Stimulated activated CD4-positive, alpha-beta T cell treated with anti-CD3 and anti-CD28 coated beads, Interleukin-1b, Interleukin-23, amount 100 ng/mL, for 4 hours (primary cell): Measurements from ENCODE around the gene PNLDC1.
"Not testable (repeated sequence)": the region's sequence is repeated elsewhere in the genome, so short reads cannot be mapped to it uniquely, and the experiment has no call there.

ENCODE experiments used
- DNase-seq, 2 donors: peaks; one replicate each; pipeline ENCODE4 v3.0.0-alpha.2; 2020; ENCODE audit warnings: low read depth in 2 of 2

Gene PNLDC1

DNA sequence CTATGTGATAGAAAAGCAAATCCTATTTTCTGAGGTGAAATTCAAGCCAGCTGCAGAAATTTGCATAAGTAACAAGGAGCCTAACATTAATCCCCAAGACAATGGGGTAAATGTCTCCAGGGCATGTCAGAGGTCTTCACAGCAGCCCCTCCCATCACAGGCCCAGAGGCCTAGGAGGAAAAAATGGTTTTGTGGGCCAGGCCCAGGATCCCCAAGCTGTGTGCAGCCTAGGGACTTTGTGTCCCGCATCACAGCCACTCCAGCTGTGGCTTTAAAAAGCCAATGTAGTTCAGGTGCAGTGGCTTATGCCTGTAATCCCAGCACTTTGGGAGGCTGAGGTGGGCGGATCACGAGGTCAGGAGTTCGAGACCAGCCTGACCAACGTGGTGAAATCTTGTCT is 48.5 kb downstream of the PNLDC1 start:
- DNase-seq, result not testable (repeated sequence)

DNA sequence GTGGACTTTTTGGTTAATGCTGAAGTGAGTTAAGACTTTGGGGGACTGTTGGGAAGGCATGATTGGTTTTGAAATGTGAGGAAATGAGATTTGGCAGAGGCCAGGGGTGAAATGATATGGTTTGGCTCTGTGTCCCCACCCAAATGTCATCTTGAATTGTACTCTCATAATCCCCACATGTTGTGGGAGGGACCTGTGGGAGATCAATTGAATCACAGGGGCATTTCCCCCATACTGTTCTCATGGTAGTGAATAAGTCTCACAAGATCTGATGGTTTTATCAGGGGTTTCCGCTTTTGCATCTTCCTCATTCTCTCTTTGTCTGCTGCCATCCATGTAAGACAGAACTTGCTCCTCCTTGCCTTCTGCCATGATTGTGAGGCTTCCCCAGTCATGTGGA is 49.8 kb downstream of the PNLDC1 start:
- not testable (repeated sequence) for DNase-seq

DNA sequence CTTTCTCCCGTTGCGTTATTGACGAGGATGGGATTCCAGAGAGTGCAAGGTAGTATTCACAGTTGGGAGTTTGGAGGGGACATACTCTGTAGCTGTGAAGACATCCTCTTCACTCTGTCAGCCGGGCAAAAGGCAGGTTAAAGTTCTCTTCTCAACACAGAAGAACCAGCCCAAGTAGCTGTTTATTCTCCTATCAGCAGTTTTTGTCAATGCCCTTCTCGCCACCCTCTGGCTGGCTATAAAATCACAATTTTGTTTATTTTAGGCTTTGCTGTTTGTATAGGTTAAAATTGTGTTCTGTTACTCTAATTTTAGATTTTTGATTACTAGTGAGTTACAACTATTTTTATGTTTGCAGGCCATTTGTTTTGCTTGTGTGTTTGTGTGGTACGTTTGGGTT is 52.8 kb downstream of the PNLDC1 start:
- DNase-seq, result no peak

DNA sequence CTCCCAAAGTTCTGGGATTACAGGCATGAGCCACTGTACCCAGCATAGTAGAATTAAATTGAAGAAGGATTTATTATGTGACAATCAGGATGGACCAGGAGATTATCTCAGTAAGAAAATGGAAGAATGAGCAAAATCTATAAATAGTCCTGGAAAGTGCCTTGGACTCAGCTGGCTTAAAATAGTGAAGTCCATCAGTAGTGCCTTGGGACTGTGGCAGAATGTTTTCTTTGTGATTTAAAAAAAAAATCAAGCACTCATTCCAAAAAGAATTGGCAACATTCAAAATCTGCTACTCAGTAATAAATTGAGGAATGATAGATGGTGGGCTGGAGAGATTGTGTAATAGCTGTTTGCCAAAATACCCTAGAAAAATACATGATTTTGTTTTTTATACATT is 53.7 kb downstream of the PNLDC1 start:
- DNase-seq, result no peak

DNA sequence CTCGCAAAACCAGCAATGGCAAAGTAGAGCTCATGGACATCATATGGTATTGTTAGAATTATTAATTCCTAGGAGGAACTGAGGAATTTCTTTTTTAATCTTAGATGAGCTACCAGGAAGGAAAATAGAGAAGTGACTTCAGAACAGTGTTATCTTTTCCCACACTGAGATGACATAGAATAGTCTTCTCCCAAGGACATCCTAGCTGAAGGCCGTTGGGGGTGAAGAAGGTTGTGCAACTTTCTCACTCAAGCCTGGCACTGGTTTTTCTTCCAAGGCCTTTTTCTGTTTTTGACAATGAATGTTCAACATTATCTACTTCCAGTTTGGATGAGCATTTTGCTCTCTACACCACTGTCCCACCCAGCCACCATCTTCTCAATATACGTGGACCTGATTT is 54.9 kb downstream of the PNLDC1 start:
- no peak for DNase-seq

DNA sequence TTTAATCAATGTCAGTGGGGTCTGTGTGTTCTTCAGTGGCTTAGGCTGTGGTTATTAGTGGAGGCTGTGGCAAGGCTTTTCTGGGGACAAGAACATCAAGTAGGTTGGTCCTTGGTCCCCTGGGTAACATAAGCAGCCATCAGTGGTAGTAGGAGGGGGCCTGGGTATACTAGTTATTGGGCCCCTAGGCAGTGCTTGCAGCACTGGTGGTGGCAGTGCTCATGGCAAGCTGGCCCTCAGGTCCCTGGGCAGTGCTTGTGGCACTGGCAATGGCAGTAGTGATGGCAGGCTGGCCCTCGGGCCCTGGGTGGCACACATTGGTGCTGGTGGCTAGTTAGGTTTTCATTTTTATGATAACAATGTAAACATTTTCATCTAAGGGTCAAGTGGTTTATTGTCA is 58.2 kb downstream of the PNLDC1 start:
- no peak for DNase-seq

DNA sequence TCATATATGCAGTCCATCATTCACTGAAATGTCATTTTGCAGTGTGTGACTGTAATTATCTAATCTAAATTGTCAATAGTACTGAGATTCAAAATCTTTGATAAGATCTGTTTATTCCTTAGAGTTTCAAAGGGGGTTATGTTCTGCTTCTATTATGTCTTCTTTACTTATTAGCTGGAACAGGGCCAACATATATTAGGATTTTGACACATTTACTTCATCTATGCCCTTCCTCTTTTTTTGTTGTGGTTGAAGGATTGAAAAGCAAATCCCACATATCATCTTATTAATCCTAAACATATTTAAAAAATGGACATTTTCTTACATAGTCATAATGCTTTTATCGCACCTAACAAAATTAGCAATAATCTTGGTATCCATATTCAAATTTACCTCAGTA is 60.4 kb downstream of the PNLDC1 start:
- no peak for DNase-seq

DNA sequence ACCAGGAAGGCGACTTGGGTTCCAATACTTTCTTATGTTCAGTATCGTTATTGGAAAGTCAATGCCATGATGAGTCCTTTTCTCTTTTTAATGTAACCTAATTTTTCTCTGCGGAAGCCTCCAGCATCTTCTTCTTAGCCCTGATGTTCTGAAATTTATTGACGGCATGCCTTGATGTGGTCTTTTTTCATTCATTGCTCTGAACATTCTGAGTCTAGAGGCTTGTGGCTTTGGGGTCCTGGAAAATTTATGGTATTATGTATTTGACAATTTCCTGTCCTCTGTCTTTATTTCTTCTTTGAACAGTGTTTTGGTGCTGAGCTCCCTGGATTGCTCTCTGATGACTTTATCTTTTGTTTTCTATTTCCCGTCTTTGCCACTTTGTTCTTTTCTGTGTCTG is 62.0 kb downstream of the PNLDC1 start:
- no peak for DNase-seq

DNA sequence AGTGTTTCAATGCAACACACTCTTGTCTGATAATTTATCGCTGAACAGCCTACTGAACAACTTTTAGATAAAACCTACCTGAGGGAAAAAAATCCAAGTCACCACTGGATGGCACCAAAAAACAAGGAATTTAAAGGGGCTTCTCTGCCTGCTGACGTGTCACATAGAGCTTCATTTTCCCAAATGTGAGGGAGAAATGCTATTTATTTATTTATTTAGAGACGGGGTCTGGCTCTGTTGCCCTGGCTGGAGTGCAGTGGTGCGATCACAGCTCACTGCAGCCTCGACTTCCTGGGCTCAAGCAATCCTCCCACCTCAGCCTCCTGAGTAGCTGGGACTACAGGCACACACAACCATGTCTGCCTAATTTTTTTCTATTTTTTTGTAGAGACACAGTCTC is 63.3 kb downstream of the PNLDC1 start:
- peak in 1 of 2 donors; percentile 11 for DNase-seq

DNA sequence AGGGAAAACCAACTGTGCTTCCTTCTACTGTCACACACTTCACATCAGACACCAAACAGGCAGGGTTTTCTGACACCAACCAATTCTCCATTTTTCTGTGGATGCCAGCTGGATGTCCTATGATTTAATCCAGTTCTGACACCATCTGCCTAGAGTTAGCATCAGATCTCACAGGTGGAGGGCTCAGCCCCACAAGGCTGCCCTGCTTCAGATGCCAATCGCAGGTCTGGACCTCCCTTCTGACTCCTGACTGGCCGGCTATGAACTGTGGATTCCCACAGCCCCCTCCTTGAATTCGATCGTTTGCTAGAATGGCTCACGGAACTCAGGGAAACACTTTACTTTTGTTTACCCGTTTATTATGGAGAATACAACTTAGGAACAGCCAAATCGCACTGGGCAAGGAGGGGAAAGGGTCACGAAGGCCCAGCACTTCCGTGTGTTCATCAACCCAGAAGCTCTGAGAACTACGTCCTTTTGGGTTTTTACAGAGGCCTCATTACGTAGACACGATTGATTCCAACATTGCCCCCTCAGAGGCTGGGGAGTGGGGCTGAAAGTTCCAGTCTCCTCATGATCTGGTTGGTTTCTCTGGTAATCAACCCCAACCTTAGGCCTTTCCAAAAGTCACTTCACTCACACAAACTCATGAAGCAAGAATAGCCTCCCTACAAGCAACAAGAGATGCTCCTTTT is 65.3 kb downstream of the PNLDC1 start:
- no peak for DNase-seq

DNA sequence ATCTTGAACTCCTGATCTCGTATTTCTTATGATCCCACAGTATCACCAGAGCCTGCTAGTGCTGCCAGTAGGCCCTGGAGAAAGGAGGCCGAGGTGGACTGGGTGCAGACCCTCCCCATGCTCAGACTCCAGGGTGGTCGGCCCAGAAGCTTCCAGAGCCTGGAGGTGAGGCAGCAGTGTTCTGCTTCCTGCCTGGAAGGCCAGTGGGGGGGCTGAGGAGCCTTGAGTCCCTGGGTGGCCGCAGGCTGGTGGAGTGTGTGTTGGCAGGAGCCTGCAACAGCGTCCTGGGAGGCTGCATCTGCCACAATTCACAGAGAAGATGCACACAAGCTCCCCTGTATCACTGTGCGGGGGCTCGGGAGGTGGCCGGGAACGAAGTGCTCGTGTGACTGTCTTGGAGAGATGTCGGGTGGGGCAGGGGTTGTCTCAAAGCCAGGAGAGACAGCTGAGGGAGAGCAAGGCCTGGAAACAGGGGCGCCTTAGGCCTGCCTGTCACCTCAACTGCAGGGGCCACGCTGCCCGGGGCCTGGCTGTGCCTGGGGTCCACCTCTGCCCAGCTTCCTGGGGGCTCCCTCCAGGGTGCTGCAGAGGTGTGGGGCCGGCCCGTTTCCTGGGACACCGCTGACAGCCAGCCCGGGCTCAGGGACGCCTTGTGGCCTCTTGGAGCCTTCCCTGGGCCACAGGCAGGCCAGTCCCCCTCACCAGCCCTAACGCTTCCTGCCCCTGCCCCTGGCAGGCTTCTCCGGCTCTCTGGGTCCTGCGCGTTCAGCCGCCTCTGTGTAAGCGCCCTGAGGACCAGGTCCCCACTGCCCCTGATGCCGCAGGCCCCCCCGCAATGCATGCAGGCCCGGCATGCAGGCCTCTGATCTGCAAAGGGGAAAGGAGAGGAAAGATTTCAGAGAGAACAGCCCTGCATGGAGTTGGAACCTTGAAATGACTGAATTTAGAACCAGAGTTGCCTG is 66.5 kb downstream of the PNLDC1 start:
- no peak for DNase-seq
